RWPE1 (cell line): Measurements from ENCODE around the gene DBX1.
"Not testable (repeated sequence)": the region's sequence is repeated elsewhere in the genome, so short reads cannot be mapped to it uniquely, and the experiment has no call there.

Experiments used
- CTCF ChIA-PET: fragments of 350-600 bp; sonication (Branson Sonifier 250); formaldehyde crosslinking; extraction: SDS; loops from one replicate; lab custom pipeline; 2021; lab: Yijun Ruan, JAX
- POLR2A ChIA-PET: fragments of 400-600 bp; formaldehyde crosslinking; extraction: SDS; loops from one replicate; lab custom pipeline; 2020; ENCODE audit warnings: antibody characterized with exemption; ENCODE audit not compliant: low non-redundant PET; lab: Yijun Ruan, JAX
- DNase-seq: peaks from one replicate; pipeline ENCODE4 v3.0.0; 2012; ENCODE audit warnings: low spot score
- H3K27ac ChIP-seq: fragments of 450-650 bp; 2 replicates; pipeline ENCODE4 v1.5.1; 2017
- CTCF ChIP-seq: fragments of 450-650 bp; conservative IDR thresholded peaks from 2 replicates; pipeline ENCODE4 v1.5.1; 2017; ENCODE audit warnings: low read depth, mild to moderate bottlenecking

Gene DBX1

DNA sequence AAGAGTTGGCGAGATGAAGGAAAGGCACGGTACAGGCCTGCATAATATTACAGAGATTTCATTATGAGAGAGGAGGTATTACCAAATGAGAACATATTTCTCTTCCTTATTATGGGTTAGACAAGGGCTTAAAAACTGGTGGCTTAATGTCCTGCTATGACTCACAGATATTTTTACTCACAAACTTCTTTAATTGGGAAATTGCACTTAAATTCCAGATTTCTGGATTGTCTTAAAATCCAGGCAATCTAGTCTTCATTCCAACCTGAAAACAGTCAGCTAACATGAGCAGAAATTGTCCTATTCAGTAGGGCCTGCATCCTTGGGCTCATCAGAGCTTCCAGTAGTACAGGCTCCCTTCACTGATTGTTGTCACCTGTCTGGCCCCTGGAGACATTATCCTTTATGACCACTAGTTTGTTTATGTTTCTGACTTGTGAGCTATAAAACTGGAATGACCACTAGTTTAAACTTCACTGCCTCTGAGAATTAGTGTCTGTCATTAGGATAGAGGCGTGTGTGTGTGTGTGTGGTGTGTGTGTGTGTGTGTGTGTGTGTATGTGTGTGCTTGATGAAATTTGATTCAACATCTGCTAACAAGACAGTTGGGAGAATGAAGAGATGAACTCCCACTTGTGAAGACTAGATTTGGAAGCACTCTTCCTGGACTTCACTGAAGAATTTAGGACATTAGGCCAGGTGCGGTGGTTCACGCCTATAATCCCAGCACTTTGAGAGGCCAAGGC, 25.1 kb downstream of the DBX1 start:
- no peak overlapping the region for H3K27ac ChIP-seq
- POLR2A ChIA-PET, result no interaction called here
- CTCF ChIA-PET, result interaction anchor here (0.6 kb wide), 2 partner anchors 147 to 581 kb away, joined by 4 to 5 read pairs; no protein-coding TSS in a partner anchor
- no peak for DNase-seq
- no peak for TF ChIP-seq CTCF

DNA sequence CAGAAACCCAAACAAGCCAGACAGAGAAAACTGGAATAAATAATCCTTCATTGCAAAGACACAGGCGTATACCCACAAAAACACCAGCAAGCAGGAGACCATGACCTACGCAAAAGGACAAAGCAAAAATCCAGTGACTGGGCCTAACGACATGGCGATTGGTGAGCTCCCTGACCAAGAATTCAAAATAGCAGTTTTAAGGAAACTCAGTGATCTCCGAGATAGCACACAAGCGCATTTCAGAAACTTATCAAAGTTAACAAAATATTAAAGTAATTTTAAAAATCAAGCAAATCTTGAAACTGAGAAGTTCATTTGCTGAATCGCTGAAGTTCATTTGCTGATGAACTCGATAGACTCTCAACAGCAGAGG, 27.6 kb downstream of the DBX1 start:
- no peak for DNase-seq
- CTCF ChIA-PET, result interaction anchor here (0.5 to 2.7 kb wide), 29 partner anchors 16 to 645 kb away, joined by 3 to 24 read pairs (median 4); no protein-coding TSS in a partner anchor
- peak; percentile 64 for TF ChIP-seq CTCF
- POLR2A ChIA-PET, result no interaction called here
- H3K27ac ChIP-seq, result no peak overlapping the region

DNA sequence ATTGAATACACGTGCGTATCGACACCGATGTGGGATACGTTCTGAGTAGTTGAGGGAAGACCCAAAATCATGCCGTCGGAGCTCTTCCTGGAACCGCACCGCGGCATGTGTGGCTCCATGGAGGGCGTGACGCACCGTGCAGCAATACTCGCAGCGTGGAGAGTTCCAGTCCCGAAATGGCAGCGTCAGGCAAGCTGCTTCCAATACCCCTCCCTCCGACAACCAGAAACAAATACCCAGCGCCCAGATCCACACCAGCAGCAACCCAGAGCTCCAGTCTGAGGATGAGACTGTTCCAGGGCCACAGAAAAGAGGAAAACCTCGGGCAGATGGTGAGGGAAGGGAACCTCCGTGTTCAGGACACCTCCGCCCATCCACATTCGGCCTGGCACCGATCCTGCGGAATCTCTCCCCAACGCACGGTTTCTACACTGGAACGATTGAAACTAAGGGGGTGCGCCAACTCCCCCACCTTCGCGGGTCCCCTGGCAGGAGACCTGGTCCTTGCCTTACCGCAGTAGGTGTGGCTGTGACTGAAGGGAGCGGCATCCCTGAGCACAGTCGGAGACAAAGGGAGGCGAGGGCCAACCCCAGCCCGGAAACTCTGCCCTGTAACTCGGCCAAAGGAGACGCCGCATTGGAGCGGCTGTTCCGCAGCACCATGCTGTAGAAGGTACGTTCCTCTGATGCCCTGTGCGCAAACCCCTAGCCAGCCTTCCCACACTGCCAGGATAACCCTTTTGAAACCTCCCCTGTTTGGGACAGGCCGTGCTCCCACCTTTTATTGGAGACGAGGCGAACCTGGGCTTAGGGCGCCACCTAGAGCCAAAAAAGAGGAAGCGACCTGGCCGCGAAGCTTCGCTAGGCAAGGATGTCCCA, 28.2 kb downstream of the DBX1 start:
- TF ChIP-seq CTCF, result peak; percentile 91
- H3K27ac ChIP-seq, result peak overlapping the region; percentile 43
- ChIA-PET POLR2A (no interaction called here), CTCF (interaction anchor here (0.5 to 2.7 kb wide), 32 partner anchors 10 to 644 kb away, joined by 3 to 24 read pairs (median 3); no protein-coding TSS in a partner anchor)
- DNase-seq, result peak; percentile 55

DNA sequence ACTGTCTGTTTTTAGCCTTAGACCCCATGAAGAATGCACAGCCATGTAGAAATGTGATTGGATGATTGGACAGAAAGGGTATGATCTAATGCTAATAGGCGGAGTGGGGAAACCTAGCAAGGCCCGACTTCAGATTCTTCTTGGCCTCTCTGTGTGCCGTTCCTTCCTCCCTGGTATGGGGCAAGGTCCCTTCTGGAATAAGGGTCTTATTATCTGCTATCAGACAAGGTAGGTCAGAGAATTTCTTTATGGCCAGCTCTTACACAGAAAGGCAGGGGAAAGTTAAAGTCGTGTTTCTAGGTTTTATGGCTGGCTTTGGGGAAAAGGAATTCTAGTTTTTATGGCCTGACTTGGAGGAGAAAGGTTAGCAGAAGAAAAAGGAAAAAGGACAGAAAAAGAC, 30.6 kb downstream of the DBX1 start:
- TF ChIP-seq CTCF, result no peak
- no peak overlapping the region for H3K27ac ChIP-seq
- no peak for DNase-seq
- CTCF ChIA-PET, result interaction anchor here (1.0 kb wide), 1 partner anchor 190 kb away, joined by 7 read pairs; no protein-coding TSS in a partner anchor
- POLR2A ChIA-PET, result no interaction called here

- not testable (repeated sequence) for H3K27ac ChIP-seq, DNase-seq
- ChIA-PET CTCF (interaction anchor here (0.6 to 2.0 kb wide), 22 partner anchors 9 to 571 kb away, joined by 3 to 13 read pairs (median 4); partner anchors contain the start of gene HTATIP2), POLR2A (interaction anchor here (0.8 kb wide), 1 partner anchor 17 kb away, joined by 3 read pairs; no protein-coding TSS in a partner anchor)
- TF ChIP-seq CTCF, result 0 out of 2 replicates have a peak, but pooled peaks have one; percentile 52
These were observed 31.8 kb downstream of the DBX1 start for GRCh38 chr11:20128528-20128825.
